ENCODE results near the gene FBLN2.

The FBLN2 gene

GRCh38 chr3:13512451-13512850 lies 36.5 kb upstream of the FBLN2 start:
- H2BK5ac ChIP-seq (ENCODE audit: low read depth, low read length, poor library complexity) = no peak overlapping the region
- H3K79me2 ChIP-seq (ENCODE audit: control insufficient read depth, insufficient read depth, low read length, poor library complexity) = no peaks in the 10 kb centered on the region
- no peak overlapping the region for H3K9ac ChIP-seq (ENCODE audit: low read length)
- H3K36me3 ChIP-seq (ENCODE audit: control insufficient read depth in 1 of 2, insufficient read depth in 2 of 2, low read length in 2 of 2) = no peaks in the 10 kb centered on the region
- no peak overlapping the region for H3K4me3 ChIP-seq (ENCODE audit: low read depth, low read length)
- H3K9me3 ChIP-seq (ENCODE audit: insufficient read depth, low read depth, low read length) = no peaks in the 10 kb centered on the region
- no peak overlapping the region for H3K4me2 ChIP-seq (ENCODE audit: low read length)
- H3K79me1 ChIP-seq (ENCODE audit: low read length) = no peaks in the 10 kb centered on the region
- peaks cover 0 to 14% of the 10 kb centered on the region in 2 experiments for H3K4me1 ChIP-seq (ENCODE audit: control insufficient read depth in 1 of 2, insufficient read depth in 2 of 2, low read length in 2 of 2)
- no peak overlapping the region for H3K4ac ChIP-seq (ENCODE audit: low read depth, low read length)
- no peak overlapping the region for H2AK5ac ChIP-seq (ENCODE audit: low read length)
- no peak overlapping the region for H2AFZ ChIP-seq (ENCODE audit: insufficient read depth, low read length, poor library complexity)
- H3K27me3 ChIP-seq (ENCODE audit: insufficient read depth, low read length) = no peaks in the 10 kb centered on the region
- H3K23ac ChIP-seq (ENCODE audit: low read length) = no peak overlapping the region
- H3K14ac ChIP-seq (ENCODE audit: low read length) = no peak overlapping the region
- H4K12ac ChIP-seq (ENCODE audit: low read depth, low read length) = no peak overlapping the region
- no peak overlapping the region for H4K91ac ChIP-seq (ENCODE audit: low read depth, low read length)
- H4K8ac ChIP-seq (ENCODE audit: low read depth, low read length) = no peak overlapping the region
- no peak overlapping the region for H3K27ac ChIP-seq (ENCODE audit: low read depth, low read length)
- H2BK12ac ChIP-seq (ENCODE audit: low read length) = no peak overlapping the region
- no peak for DNase-seq
- no peak overlapping the region for H2BK120ac ChIP-seq (ENCODE audit: insufficient read depth, low read length, poor library complexity)
- no CpG with 5 or more reads among the region's 7 CpGs for WGBS (ENCODE audit: extremely low coverage, insufficient coverage, insufficient read length)
- no peak overlapping the region for H3K18ac ChIP-seq (ENCODE audit: low read length)

DNA sequence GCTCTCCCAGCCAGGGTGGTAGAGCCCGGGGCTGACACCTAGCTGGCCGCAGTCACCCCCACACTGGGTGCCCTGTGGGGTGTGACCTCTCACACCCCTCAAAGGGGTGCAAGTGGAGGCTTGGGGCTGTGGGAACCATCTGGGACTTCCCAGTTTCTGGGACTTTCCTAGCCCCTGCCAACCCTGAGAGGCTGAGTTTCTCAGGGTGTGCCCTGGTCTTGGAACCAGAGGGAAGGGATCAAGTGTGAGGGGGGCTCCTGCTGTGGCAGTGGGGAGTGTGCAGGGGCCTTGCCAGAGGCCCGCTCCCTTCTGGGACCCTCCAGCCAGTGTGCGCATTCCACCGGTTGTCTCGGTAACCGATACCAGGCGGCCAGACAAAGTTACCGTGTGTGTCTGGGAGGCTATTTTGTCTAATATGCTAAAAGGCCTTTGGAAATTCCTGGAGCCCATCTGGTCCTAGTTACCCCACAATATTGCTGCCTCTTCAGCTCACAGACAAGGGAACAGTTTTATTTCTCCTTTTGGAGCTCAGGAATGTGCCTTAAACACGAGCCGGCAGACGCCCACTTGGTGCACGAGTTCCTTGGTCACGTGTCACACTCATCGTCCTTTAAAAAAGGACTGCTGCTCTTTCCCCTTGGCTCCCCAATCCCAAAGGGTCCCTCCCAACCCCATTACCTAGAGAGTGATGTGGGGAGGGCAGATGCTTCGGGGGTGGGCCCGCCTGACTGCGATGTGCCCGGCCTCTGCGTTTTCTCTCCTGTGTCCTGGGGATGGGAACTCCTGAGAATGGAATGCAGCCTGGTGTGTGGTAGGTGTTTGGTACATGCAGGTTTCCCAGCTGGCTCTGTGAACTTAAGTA lies 35.6 kb upstream of the FBLN2 start:
- no peak overlapping the region for H2AK5ac ChIP-seq (ENCODE audit: low read length)
- H3K27ac ChIP-seq (ENCODE audit: low read depth, low read length) = no peak overlapping the region
- H3K4me2 ChIP-seq (ENCODE audit: low read length) = peak overlapping the region; percentile 9
- no peak overlapping the region for H2BK5ac ChIP-seq (ENCODE audit: low read depth, low read length, poor library complexity)
- H3K23ac ChIP-seq (ENCODE audit: low read length) = no peak overlapping the region
- H3K4me3 ChIP-seq (ENCODE audit: low read depth, low read length) = no peak overlapping the region
- H3K14ac ChIP-seq (ENCODE audit: low read length) = no peak overlapping the region
- no peak overlapping the region for H3K9ac ChIP-seq (ENCODE audit: low read length)
- no peak overlapping the region for H4K91ac ChIP-seq (ENCODE audit: low read depth, low read length)
- no peak overlapping the region for H2BK12ac ChIP-seq (ENCODE audit: low read length)
- H2BK120ac ChIP-seq (ENCODE audit: insufficient read depth, low read length, poor library complexity) = no peak overlapping the region
- WGBS (ENCODE audit: extremely low coverage, insufficient coverage, insufficient read length) = no CpG with 5 or more reads among the region's 20 CpGs
- H3K79me2 ChIP-seq (ENCODE audit: control insufficient read depth, insufficient read depth, low read length, poor library complexity) = no peaks in the 10 kb centered on the region
- peak; percentile 49 to 73 for DNase-seq
- peaks cover 0 to 14% of the 10 kb centered on the region in 2 experiments for H3K4me1 ChIP-seq (ENCODE audit: control insufficient read depth in 1 of 2, insufficient read depth in 2 of 2, low read length in 2 of 2)
- no peaks in the 10 kb centered on the region for H3K9me3 ChIP-seq (ENCODE audit: insufficient read depth, low read depth, low read length)
- no peak overlapping the region for H2AFZ ChIP-seq (ENCODE audit: insufficient read depth, low read length, poor library complexity)
- no peak overlapping the region for H3K4ac ChIP-seq (ENCODE audit: low read depth, low read length)
- H3K36me3 ChIP-seq (ENCODE audit: control insufficient read depth in 1 of 2, insufficient read depth in 2 of 2, low read length in 2 of 2) = no peaks in the 10 kb centered on the region
- H4K12ac ChIP-seq (ENCODE audit: low read depth, low read length) = no peak overlapping the region
- no peaks in the 10 kb centered on the region for H3K27me3 ChIP-seq (ENCODE audit: insufficient read depth, low read length)
- no peaks in the 10 kb centered on the region for H3K79me1 ChIP-seq (ENCODE audit: low read length)
- H3K18ac ChIP-seq (ENCODE audit: low read length) = no peak overlapping the region
- H4K8ac ChIP-seq (ENCODE audit: low read depth, low read length) = no peak overlapping the region

DNA sequence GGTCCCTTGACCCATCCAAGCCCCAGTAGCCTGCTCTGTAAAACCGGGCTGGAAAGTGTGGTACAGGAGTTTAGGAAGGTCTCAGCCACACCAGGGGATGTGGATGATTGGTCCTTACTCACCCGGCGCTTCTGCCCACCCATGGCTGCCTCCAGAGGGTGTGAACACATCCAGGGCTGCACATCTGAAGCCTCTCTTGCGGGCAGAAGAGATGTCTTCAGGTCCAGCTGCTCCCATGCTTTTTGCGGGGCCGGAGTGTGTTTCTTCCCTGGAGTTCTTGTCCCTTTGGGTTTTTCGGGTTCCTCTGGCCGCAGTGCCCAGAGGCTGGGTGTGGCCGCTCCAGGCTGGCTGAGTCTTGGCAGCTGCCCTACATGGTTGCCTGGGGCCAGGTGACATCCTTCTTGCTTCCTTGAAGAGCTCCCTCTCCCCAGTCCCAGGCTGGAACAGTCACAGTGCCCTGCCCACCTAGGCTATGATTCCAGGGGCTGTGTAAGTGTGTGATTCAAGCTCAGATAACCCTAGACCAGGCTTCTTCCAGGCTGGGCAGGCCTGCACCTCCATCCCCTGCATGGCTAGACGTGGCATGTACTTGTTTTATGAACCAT lies 34.9 kb upstream of the FBLN2 start:
- H3K9ac ChIP-seq (ENCODE audit: low read length) = no peak overlapping the region
- no peak overlapping the region for H3K27ac ChIP-seq (ENCODE audit: low read depth, low read length)
- H4K8ac ChIP-seq (ENCODE audit: low read depth, low read length) = no peak overlapping the region
- no peak overlapping the region for H3K14ac ChIP-seq (ENCODE audit: low read length)
- no peak overlapping the region for H2BK120ac ChIP-seq (ENCODE audit: insufficient read depth, low read length, poor library complexity)
- no peaks in the 10 kb centered on the region for H3K79me1 ChIP-seq (ENCODE audit: low read length)
- H3K4me3 ChIP-seq (ENCODE audit: low read depth, low read length) = no peak overlapping the region
- H2BK5ac ChIP-seq (ENCODE audit: low read depth, low read length, poor library complexity) = no peak overlapping the region
- no peak overlapping the region for H3K4me2 ChIP-seq (ENCODE audit: low read length)
- WGBS (ENCODE audit: extremely low coverage, insufficient coverage, insufficient read length) = no CpG with 5 or more reads among the region's 10 CpGs
- H2AFZ ChIP-seq (ENCODE audit: insufficient read depth, low read length, poor library complexity) = no peak overlapping the region
- H3K79me2 ChIP-seq (ENCODE audit: control insufficient read depth, insufficient read depth, low read length, poor library complexity) = no peaks in the 10 kb centered on the region
- H4K12ac ChIP-seq (ENCODE audit: low read depth, low read length) = no peak overlapping the region
- no peaks in the 10 kb centered on the region for H3K36me3 ChIP-seq (ENCODE audit: control insufficient read depth in 1 of 2, insufficient read depth in 2 of 2, low read length in 2 of 2)
- peaks cover 0 to 14% of the 10 kb centered on the region in 2 experiments for H3K4me1 ChIP-seq (ENCODE audit: control insufficient read depth in 1 of 2, insufficient read depth in 2 of 2, low read length in 2 of 2)
- H3K18ac ChIP-seq (ENCODE audit: low read length) = no peak overlapping the region
- no peak overlapping the region for H2AK5ac ChIP-seq (ENCODE audit: low read length)
- H3K4ac ChIP-seq (ENCODE audit: low read depth, low read length) = no peak overlapping the region
- no peaks in the 10 kb centered on the region for H3K9me3 ChIP-seq (ENCODE audit: insufficient read depth, low read depth, low read length)
- no peak overlapping the region for H2BK12ac ChIP-seq (ENCODE audit: low read length)
- H3K27me3 ChIP-seq (ENCODE audit: insufficient read depth, low read length) = no peaks in the 10 kb centered on the region
- DNase-seq = peak in 1 of 2 donors; percentile 17
- H4K91ac ChIP-seq (ENCODE audit: low read depth, low read length) = no peak overlapping the region
- H3K23ac ChIP-seq (ENCODE audit: low read length) = no peak overlapping the region

DNA sequence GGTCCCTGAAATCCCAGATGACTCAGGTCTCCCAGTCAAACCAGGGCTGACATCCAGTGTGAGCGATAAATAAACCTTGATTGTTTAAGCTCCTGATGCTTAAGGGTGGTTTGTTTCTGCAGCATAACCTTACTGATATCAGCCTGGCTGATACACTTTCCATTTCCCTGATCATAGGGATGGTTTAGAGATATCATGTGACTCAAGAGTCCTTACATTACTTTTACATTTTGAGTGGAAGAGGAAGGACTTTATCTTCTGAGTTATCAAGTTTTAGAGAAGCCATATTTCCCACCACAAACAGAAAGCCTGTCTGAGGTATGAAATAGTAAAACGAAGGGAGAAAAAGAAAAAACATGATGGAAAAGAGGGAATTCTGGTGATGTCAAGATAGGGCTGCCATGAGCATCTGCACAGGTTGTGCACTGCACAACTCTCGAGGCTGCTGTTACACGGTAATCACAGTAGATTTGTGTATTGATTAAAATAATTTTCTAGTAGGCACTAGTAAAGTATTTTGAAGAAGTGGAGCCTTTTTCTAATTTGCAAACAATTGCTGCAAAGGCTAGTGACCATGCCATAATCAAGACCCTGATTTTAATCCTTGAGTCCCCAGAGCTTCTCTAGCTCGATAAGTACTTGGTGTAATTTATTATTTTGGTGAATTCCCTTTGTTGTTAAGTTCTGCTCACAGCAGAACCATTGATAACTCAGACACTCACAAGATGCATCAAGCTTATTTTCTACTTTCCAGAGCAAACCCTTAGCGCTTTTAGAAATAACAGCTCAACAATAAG lies 34.1 kb upstream of the FBLN2 start:
- Histone ChIP-seq H3K36me3 (ENCODE audit: control insufficient read depth in 1 of 2, insufficient read depth in 2 of 2, low read length in 2 of 2) (no peaks in the 10 kb centered on the region), H3K4ac (ENCODE audit: low read depth, low read length) (no peak overlapping the region), H3K27me3 (ENCODE audit: insufficient read depth, low read length) (no peaks in the 10 kb centered on the region), H2AK5ac (ENCODE audit: low read length) (no peak overlapping the region), H3K18ac (ENCODE audit: low read length) (no peak overlapping the region), H3K4me1 (ENCODE audit: control insufficient read depth in 1 of 2, insufficient read depth in 2 of 2, low read length in 2 of 2) (peaks cover 0 to 15% of the 10 kb centered on the region in 2 experiments), H3K79me1 (ENCODE audit: low read length) (no peaks in the 10 kb centered on the region), H4K8ac (ENCODE audit: low read depth, low read length) (no peak overlapping the region), H2AFZ (ENCODE audit: insufficient read depth, low read length, poor library complexity) (no peak overlapping the region), H2BK12ac (ENCODE audit: low read length) (no peak overlapping the region), H4K12ac (ENCODE audit: low read depth, low read length) (no peak overlapping the region), H3K27ac (ENCODE audit: low read depth, low read length) (no peak overlapping the region), H3K14ac (ENCODE audit: low read length) (no peak overlapping the region), H2BK120ac (ENCODE audit: insufficient read depth, low read length, poor library complexity) (no peak overlapping the region), H3K79me2 (ENCODE audit: control insufficient read depth, insufficient read depth, low read length, poor library complexity) (no peaks in the 10 kb centered on the region), H3K9me3 (ENCODE audit: insufficient read depth, low read depth, low read length) (no peaks in the 10 kb centered on the region), H3K9ac (ENCODE audit: low read length) (no peak overlapping the region), H4K91ac (ENCODE audit: low read depth, low read length) (no peak overlapping the region), H3K4me2 (ENCODE audit: low read length) (no peak overlapping the region), H3K23ac (ENCODE audit: low read length) (no peak overlapping the region), H3K4me3 (ENCODE audit: low read depth, low read length) (no peak overlapping the region), H2BK5ac (ENCODE audit: low read depth, low read length, poor library complexity) (no peak overlapping the region)
- WGBS (ENCODE audit: extremely low coverage, insufficient coverage, insufficient read length) = no CpG with 5 or more reads among the region's 6 CpGs
- DNase-seq = no peak
